ENCODE measurements around the gene CSGALNACT2.

CSGALNACT2 gene

DNA sequence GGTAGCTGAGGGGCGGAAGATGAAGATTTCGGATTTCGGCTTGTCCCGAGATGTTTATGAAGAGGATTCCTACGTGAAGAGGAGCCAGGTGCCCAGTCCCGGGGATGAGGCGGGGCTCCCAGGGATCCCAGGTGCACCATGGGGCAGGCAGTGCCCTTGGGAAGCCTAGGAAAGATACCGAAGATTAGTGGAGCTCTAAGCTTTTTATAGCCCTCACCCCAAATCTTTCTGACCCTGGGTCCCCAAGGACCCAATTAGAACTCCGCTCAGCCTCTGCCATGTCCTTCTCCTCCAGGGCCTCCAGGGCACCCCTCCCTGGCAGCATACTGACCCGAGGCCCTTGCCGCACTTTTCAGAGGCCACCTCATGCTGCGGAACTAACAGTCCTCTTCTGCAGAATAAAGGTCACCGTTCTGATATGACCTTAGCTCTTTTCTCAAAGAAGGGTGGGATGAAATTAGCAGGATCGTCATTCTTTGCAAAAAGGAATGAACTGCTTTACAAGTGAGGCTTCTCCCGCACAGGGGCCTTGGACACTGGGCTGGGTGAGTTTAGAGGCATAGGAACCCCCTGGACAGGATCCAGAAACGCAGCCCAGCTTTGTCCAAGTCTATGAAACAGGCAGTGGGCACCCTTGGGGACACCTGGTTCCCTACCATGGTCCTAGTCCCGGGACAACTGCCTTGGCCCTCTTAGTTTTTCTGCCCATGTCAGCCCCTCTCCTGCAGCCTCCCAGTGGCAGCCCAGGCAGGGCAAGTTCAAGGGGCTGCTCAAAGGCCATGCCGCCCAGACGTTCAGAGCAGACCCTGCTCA lies 17.9 kb upstream of the CSGALNACT2 start:
- Histone ChIP-seq H3K9me3 (ENCODE audit: control extremely low read depth in 1 of 5, control insufficient read depth in 4 of 5, insufficient read depth in 2 of 5, low read depth in 1 of 5, low read length in 4 of 5) (no peaks in the 10 kb centered on the region), H3K27ac (ENCODE audit: insufficient read depth in 1 of 2, low read depth in 1 of 2, low read length in 2 of 2, poor library complexity in 1 of 2, severe bottlenecking in 2 of 2) (peak overlapping the region; percentile 66 to 69), H3K27me3 (replicated peaks in 2 of 5; ENCODE audit: control insufficient read depth in 4 of 5, insufficient read depth in 5 of 5, low read length in 4 of 5) (no peaks in the 10 kb centered on the region), H3K36me3 (ENCODE audit: control insufficient read depth in 4 of 4, insufficient read depth in 4 of 4, low read length in 3 of 4) (no peaks in the 10 kb centered on the region), H3K4me1 (ENCODE audit: control extremely low read depth in 1 of 4, control insufficient read depth in 4 of 4, insufficient read depth in 4 of 4, low read length in 3 of 4) (peaks cover 10 to 55% (median 41%) of the 10 kb centered on the region in 4 experiments), H3K4me3 (ENCODE audit: control insufficient read depth in 1 of 7, extremely low read depth in 1 of 7, insufficient read depth in 4 of 7, low read depth in 2 of 7, low read length in 6 of 7) (peak overlapping the region in 4 of 7 experiments; percentile 3 to 50 (median 23))
- DNase-seq: no peak
- 78% methylated on average over 17 of the region's 19 CpGs for WGBS (ENCODE audit: insufficient coverage)
- CTCF ChIA-PET: interaction anchor here (1.1 to 3.9 kb wide), 11 partner anchors 9 to 85 kb away, joined by 3 to 31 read pairs (median 6); partner anchors contain the start of gene CSGALNACT2
- POLR2A ChIA-PET: interaction anchor here (0.7 to 2.6 kb wide), 3 partner anchors 10 to 20 kb away, joined by 4 to 26 read pairs (median 17); partner anchors contain the start of gene CSGALNACT2

DNA sequence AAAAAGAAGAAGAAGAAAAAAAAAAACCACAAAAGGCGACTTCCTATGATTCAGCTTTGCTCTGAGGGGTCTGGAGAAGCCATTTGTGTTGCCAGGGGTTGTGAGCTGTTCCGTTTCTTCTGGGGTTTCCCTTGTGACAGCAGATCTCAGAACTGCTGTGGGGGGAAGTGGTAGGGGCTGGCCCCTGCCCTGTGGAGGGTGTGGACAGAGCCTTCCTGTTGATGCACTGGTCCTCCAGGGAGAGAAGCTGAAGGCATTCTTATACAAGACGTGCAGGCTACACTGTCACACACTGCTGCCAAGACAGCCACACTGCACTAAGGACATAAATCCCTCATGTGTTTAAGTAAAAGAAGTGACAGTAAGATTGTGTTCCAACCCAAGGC lies 17.3 kb upstream of the CSGALNACT2 start:
- Histone ChIP-seq H3K27me3 (replicated peaks in 2 of 5; ENCODE audit: control insufficient read depth in 4 of 5, insufficient read depth in 5 of 5, low read length in 4 of 5) (no peaks in the 10 kb centered on the region), H3K4me3 (ENCODE audit: control insufficient read depth in 1 of 7, extremely low read depth in 1 of 7, insufficient read depth in 4 of 7, low read depth in 2 of 7, low read length in 6 of 7) (peak overlapping the region in 3 of 7 experiments; percentile 7 to 30 (median 14)), H3K36me3 (ENCODE audit: control insufficient read depth in 4 of 4, insufficient read depth in 4 of 4, low read length in 3 of 4) (no peaks in the 10 kb centered on the region), H3K4me1 (ENCODE audit: control extremely low read depth in 1 of 4, control insufficient read depth in 4 of 4, insufficient read depth in 4 of 4, low read length in 3 of 4) (peaks cover 10 to 55% (median 41%) of the 10 kb centered on the region in 4 experiments), H3K9me3 (ENCODE audit: control extremely low read depth in 1 of 5, control insufficient read depth in 4 of 5, insufficient read depth in 2 of 5, low read depth in 1 of 5, low read length in 4 of 5) (no peaks in the 10 kb centered on the region), H3K27ac (ENCODE audit: insufficient read depth in 1 of 2, low read depth in 1 of 2, low read length in 2 of 2, poor library complexity in 1 of 2, severe bottlenecking in 2 of 2) (peak overlapping the region; percentile 66 to 69)
- WGBS (ENCODE audit: insufficient coverage): 0% methylated on average over 2 of the region's 3 CpGs
- ChIA-PET POLR2A (interaction anchor here (0.6 to 2.6 kb wide), 4 partner anchors 9 to 486 kb away, joined by 4 to 26 read pairs (median 12); partner anchors contain the start of gene CSGALNACT2), CTCF (interaction anchor here (1.1 to 3.9 kb wide), 11 partner anchors 9 to 85 kb away, joined by 3 to 31 read pairs (median 6); partner anchors contain the start of gene CSGALNACT2)
- DNase-seq: peak; percentile 92 to 99 (median 98)

DNA sequence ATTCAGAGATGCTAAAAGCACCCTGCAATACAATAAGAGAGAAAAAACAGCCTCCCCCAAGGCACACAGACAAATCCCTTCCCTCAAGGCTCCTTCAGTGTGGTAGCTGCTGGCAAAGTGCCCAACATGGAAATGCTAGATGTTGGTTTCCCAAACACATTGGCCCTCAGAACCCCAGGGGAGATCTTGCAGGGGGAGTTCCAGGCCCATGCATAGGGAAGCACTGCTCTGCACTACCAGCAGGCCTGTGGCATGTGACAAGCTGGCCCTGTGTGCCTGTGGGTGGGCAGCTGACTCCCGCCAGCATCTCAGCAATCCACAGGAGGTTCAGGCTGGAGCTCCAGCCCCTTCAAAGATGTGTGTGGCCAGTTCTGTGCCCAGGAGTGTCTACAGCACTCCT lies 16.8 kb upstream of the CSGALNACT2 start:
- POLR2A ChIA-PET: interaction anchor here (0.6 to 2.6 kb wide), 4 partner anchors 9 to 486 kb away, joined by 3 to 26 read pairs (median 12); partner anchors contain the start of gene CSGALNACT2
- WGBS (ENCODE audit: insufficient coverage): 54% methylated on average over 1 of the region's 1 CpG
- H3K4me1 ChIP-seq (ENCODE audit: control extremely low read depth in 1 of 4, control insufficient read depth in 4 of 4, insufficient read depth in 4 of 4, low read length in 3 of 4): peaks cover 10 to 59% (median 41%) of the 10 kb centered on the region in 4 experiments
- no peaks in the 10 kb centered on the region for H3K9me3 ChIP-seq (ENCODE audit: control extremely low read depth in 1 of 5, control insufficient read depth in 4 of 5, insufficient read depth in 2 of 5, low read depth in 1 of 5, low read length in 4 of 5)
- H3K36me3 ChIP-seq (ENCODE audit: control insufficient read depth in 4 of 4, insufficient read depth in 4 of 4, low read length in 3 of 4): no peaks in the 10 kb centered on the region
- no peaks in the 10 kb centered on the region for H3K27me3 ChIP-seq (replicated peaks in 2 of 5; ENCODE audit: control insufficient read depth in 4 of 5, insufficient read depth in 5 of 5, low read length in 4 of 5)
- peak overlapping the region in 3 of 7 experiments; percentile 0 to 30 (median 7) for H3K4me3 ChIP-seq (ENCODE audit: control insufficient read depth in 1 of 7, extremely low read depth in 1 of 7, insufficient read depth in 4 of 7, low read depth in 2 of 7, low read length in 6 of 7)
- peak overlapping the region; percentile 66 to 69 for H3K27ac ChIP-seq (ENCODE audit: insufficient read depth in 1 of 2, low read depth in 1 of 2, low read length in 2 of 2, poor library complexity in 1 of 2, severe bottlenecking in 2 of 2)
- peak; percentile 48 to 90 (median 86) for DNase-seq
- CTCF ChIA-PET: interaction anchor here (0.8 to 3.9 kb wide), 12 partner anchors 9 to 382 kb away, joined by 3 to 31 read pairs (median 5); partner anchors contain the start of gene CSGALNACT2

DNA sequence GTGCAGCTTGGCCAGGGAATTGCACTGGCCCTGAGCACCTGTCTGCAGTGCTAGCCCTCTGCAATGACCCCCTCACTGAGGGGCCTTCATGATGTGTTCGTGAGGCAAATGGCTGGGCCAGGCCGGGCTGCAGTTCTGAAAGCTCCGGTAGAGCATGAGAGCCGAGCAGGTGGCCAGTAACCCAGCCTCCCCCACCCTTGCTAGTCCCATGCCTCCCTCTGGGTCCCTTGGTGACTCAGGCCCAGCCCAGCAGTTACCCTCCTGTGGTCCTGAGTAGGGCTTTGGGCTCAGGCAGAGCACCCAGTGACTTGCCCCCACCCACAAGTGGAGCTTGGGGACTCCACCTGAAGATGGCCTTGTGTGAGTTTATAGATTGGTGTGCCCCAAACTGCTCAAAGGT lies 16.1 kb upstream of the CSGALNACT2 start:
- Histone ChIP-seq H3K27ac (ENCODE audit: insufficient read depth in 1 of 2, low read depth in 1 of 2, low read length in 2 of 2, poor library complexity in 1 of 2, severe bottlenecking in 2 of 2) (peak overlapping the region; percentile 66 to 69), H3K36me3 (ENCODE audit: control insufficient read depth in 4 of 4, insufficient read depth in 4 of 4, low read length in 3 of 4) (no peaks in the 10 kb centered on the region), H3K4me3 (ENCODE audit: control insufficient read depth in 1 of 7, extremely low read depth in 1 of 7, insufficient read depth in 4 of 7, low read depth in 2 of 7, low read length in 6 of 7) (no peak overlapping the region), H3K9me3 (ENCODE audit: control extremely low read depth in 1 of 5, control insufficient read depth in 4 of 5, insufficient read depth in 2 of 5, low read depth in 1 of 5, low read length in 4 of 5) (no peaks in the 10 kb centered on the region), H3K4me1 (ENCODE audit: control extremely low read depth in 1 of 4, control insufficient read depth in 4 of 4, insufficient read depth in 4 of 4, low read length in 3 of 4) (peaks cover 10 to 66% (median 44%) of the 10 kb centered on the region in 4 experiments), H3K27me3 (replicated peaks in 2 of 5; ENCODE audit: control insufficient read depth in 4 of 5, insufficient read depth in 5 of 5, low read length in 4 of 5) (no peaks in the 10 kb centered on the region)
- peak in 1 of 3 donors; percentile 30 for DNase-seq
- POLR2A ChIA-PET: interaction anchor here (1.0 to 2.6 kb wide), 3 partner anchors 8 to 42 kb away, joined by 3 to 26 read pairs (median 17); partner anchors contain the start of gene CSGALNACT2
- 100% methylated on average over 3 of the region's 4 CpGs for WGBS (ENCODE audit: insufficient coverage)
- CTCF ChIA-PET: interaction anchor here (0.8 to 3.9 kb wide), 9 partner anchors 8 to 383 kb away, joined by 3 to 31 read pairs (median 7); partner anchors contain the start of gene CSGALNACT2

DNA sequence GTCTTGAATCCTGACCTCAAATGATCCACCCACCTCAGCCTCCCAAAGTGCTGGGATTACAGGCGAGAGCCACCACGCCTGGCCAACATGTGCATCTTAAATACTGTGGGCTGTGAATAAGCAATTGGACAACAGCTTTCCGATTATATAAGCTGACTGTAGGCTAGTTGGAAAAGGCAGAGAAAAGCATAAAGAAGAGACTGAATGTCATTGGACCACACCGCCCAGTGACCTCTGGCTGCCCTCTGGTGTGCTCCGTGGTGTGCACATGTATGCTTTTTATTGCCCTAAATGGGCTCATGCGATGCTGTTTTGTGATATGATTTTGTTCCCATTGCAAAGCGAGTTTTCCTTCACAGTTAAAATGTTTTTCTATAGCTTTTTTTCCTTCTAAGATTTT lies 15.4 kb upstream of the CSGALNACT2 start:
- 100% methylated on average over 3 of the region's 7 CpGs for WGBS (ENCODE audit: insufficient coverage)
- Histone ChIP-seq H3K36me3 (ENCODE audit: control insufficient read depth in 4 of 4, insufficient read depth in 4 of 4, low read length in 3 of 4) (no peaks in the 10 kb centered on the region), H3K9me3 (ENCODE audit: control extremely low read depth in 1 of 5, control insufficient read depth in 4 of 5, insufficient read depth in 2 of 5, low read depth in 1 of 5, low read length in 4 of 5) (no peaks in the 10 kb centered on the region), H3K27me3 (replicated peaks in 2 of 5; ENCODE audit: control insufficient read depth in 4 of 5, insufficient read depth in 5 of 5, low read length in 4 of 5) (no peaks in the 10 kb centered on the region), H3K4me3 (ENCODE audit: control insufficient read depth in 1 of 7, extremely low read depth in 1 of 7, insufficient read depth in 4 of 7, low read depth in 2 of 7, low read length in 6 of 7) (no peak overlapping the region), H3K4me1 (ENCODE audit: control extremely low read depth in 1 of 4, control insufficient read depth in 4 of 4, insufficient read depth in 4 of 4, low read length in 3 of 4) (peaks cover 10 to 73% (median 50%) of the 10 kb centered on the region in 4 experiments), H3K27ac (ENCODE audit: insufficient read depth in 1 of 2, low read depth in 1 of 2, low read length in 2 of 2, poor library complexity in 1 of 2, severe bottlenecking in 2 of 2) (peak overlapping the region in 1 of 2 experiments; percentile 69)
- DNase-seq: no peak
- POLR2A ChIA-PET: no interaction called here
- CTCF ChIA-PET: interaction anchor here (1.3 to 3.9 kb wide), 6 partner anchors 7 to 80 kb away, joined by 5 to 31 read pairs (median 13); partner anchors contain the start of gene CSGALNACT2

DNA sequence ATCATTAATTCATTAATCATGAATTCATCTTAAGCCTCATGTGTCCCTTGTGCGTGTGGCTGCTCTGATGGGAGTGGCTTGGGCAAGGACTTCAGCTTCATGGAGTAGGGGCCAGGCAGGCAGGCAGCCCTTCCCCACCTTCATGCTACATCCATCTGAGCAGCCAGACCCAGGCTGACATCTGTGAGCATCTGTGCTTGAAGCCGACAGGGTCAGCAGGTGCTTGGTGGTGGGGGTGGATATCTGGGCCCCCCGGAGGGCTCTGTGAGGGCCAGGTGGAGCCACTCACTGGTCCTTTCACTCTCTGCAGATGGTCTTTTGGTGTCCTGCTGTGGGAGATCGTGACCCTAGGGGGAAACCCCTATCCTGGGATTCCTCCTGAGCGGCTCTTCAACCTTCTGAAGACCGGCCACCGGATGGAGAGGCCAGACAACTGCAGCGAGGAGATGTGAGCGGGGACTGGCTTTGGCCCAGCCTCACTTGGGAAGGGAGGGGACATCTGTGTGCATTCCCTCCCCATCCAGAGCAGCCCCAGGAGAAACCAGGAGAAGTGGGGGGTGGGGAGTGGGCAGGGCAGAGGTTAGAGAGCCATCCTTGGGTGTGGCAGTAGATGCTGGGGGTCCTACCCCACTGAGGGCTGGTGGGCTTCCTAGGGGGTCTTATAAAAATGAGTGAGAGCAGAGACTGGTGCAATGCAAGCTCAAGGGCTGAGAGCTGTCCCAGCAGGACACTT lies 14.7 kb upstream of the CSGALNACT2 start:
- no peaks in the 10 kb centered on the region for H3K9me3 ChIP-seq (ENCODE audit: control extremely low read depth in 1 of 5, control insufficient read depth in 4 of 5, insufficient read depth in 2 of 5, low read depth in 1 of 5, low read length in 4 of 5)
- H3K36me3 ChIP-seq (ENCODE audit: control insufficient read depth in 4 of 4, insufficient read depth in 4 of 4, low read length in 3 of 4): no peaks in the 10 kb centered on the region
- no peak for DNase-seq
- CTCF ChIA-PET: interaction anchor here (0.7 to 3.9 kb wide), 5 partner anchors 9 to 79 kb away, joined by 3 to 31 read pairs (median 10); partner anchors contain the start of gene CSGALNACT2
- WGBS (ENCODE audit: insufficient coverage): 95% methylated on average over 6 of the region's 9 CpGs
- peaks cover 10 to 80% (median 55%) of the 10 kb centered on the region in 4 experiments for H3K4me1 ChIP-seq (ENCODE audit: control extremely low read depth in 1 of 4, control insufficient read depth in 4 of 4, insufficient read depth in 4 of 4, low read length in 3 of 4)
- no peaks in the 10 kb centered on the region for H3K27me3 ChIP-seq (replicated peaks in 2 of 5; ENCODE audit: control insufficient read depth in 4 of 5, insufficient read depth in 5 of 5, low read length in 4 of 5)
- no peak overlapping the region for H3K4me3 ChIP-seq (ENCODE audit: control insufficient read depth in 1 of 7, extremely low read depth in 1 of 7, insufficient read depth in 4 of 7, low read depth in 2 of 7, low read length in 6 of 7)
- POLR2A ChIA-PET: no interaction called here
- no peak overlapping the region for H3K27ac ChIP-seq (ENCODE audit: insufficient read depth in 1 of 2, low read depth in 1 of 2, low read length in 2 of 2, poor library complexity in 1 of 2, severe bottlenecking in 2 of 2)

Measured in common myeloid progenitor, CD34-positive (primary cell).